SK-N-SH (cell line): Measurements from ENCODE around the gene ZNRD2. TPM values are rescaled to one million over a fixed set of nuclear protein-coding genes. Genes with fewer than 3 reads are reported as not detected.

Experiments
- CTCF ChIA-PET: fragments of 300-600, 350-600 bp; formaldehyde crosslinking; extraction: SDS; loops from one replicate; lab custom pipeline; 2021; lab: Yijun Ruan, JAX
- POLR2A ChIA-PET: fragments of 350-600 bp; sonication (Branson Sonifier 250); formaldehyde crosslinking; extraction: SDS; loops from one replicate; lab custom pipeline; 2020; ENCODE audit warnings: antibody characterized with exemption, inconsistent platforms; lab: Yijun Ruan, JAX
- DNase-seq: peaks from one replicate; pipeline ENCODE4 v3.0.0; 2012
- H2AFZ ChIP-seq: fragments of 200-600 bp; sonication (generic); 2 replicates; pipeline ENCODE4 v1.8.1; 2016; ENCODE audit warnings: antibody characterized with exemption, mild to moderate bottlenecking, low read depth
- H3F3A ChIP-seq: fragments of 200-600 bp; sonication (generic); replicated peaks from 2 replicates; pipeline ENCODE3; 2016; ENCODE audit warnings: antibody characterized with exemption, mild to moderate bottlenecking; ENCODE audit not compliant: insufficient read depth
- H3K27ac ChIP-seq, 2 experiments: fragments of 200-500 bp in 1 of 2; fragments of 200-600 bp in 1 of 2; sonication (Bioruptor generic) in 1 of 2; sonication (generic), shearing (Covaris generic) in 1 of 2; 2 replicates each; pipeline versions ENCODE4 v1.5.1 to v1.6.1; 2014 to 2016; ENCODE audit warnings: low read depth in 2 of 2, inconsistent platforms in 1 of 2, low read length in 1 of 2, mild to moderate bottlenecking in 1 of 2, mixed read lengths in 1 of 2
- H3K27me3 ChIP-seq: fragments of 200-600 bp; sonication (generic), shearing (Covaris generic); 2 replicates; pipeline ENCODE4 v1.6.1; 2016; ENCODE audit warnings: mixed run types; ENCODE audit not compliant: insufficient read depth
- H3K36me3 ChIP-seq, 2 experiments: fragments of 200-500 bp in 1 of 2; fragments of 200-600 bp in 1 of 2; sonication (Bioruptor generic) in 1 of 2; sonication (generic) in 1 of 2; replicated peaks in 1 of 2; 2 replicates each; pipeline versions ENCODE3 to v1.5.1; 2014 to 2016; ENCODE audit warnings: low read length in 1 of 2, mild to moderate bottlenecking in 1 of 2; ENCODE audit not compliant: insufficient read depth in 2 of 2, control insufficient read depth in 1 of 2
- H3K4me1 ChIP-seq, 2 experiments: fragments of 200-500 bp in 1 of 2; fragments of 200-600 bp in 1 of 2; sonication (Bioruptor generic) in 1 of 2; sonication (generic), shearing (Covaris generic) in 1 of 2; 2 replicates each; pipeline versions ENCODE4 v1.5.1 to v1.6.1; 2014 to 2016; ENCODE audit warnings: low read depth in 1 of 2, low read length in 1 of 2, mixed run types in 1 of 2; ENCODE audit not compliant: insufficient read depth in 2 of 2, control insufficient read depth in 1 of 2
- H3K4me2 ChIP-seq: fragments of 200-600 bp; sonication (generic), shearing (Covaris generic); 2 replicates; pipeline ENCODE4 v1.6.1; 2017; ENCODE audit warnings: mixed run types
- H3K4me3 ChIP-seq, 2 experiments: fragments of 200-500 bp in 1 of 2; fragments of 200-600 bp in 1 of 2; sonication (Bioruptor generic) in 1 of 2; sonication (generic), shearing (Covaris generic) in 1 of 2; 2 replicates each; pipeline versions ENCODE4 v1.5.1 to v1.8.1; 2014 to 2016; ENCODE audit warnings: low read depth in 2 of 2, inconsistent platforms in 1 of 2, low read length in 1 of 2, mild to moderate bottlenecking in 1 of 2, mixed read lengths in 1 of 2, moderate library complexity in 1 of 2
- H3K79me2 ChIP-seq: fragments of 200-600 bp; sonication (generic); 2 replicates; pipeline ENCODE4 v1.8.1; 2017; ENCODE audit warnings: mild to moderate bottlenecking; ENCODE audit not compliant: insufficient read depth
- H3K9ac ChIP-seq: fragments of 200-600 bp; sonication (generic); 2 replicates; pipeline ENCODE4 v1.6.1; 2017; ENCODE audit warnings: mixed run types
- H3K9me2 ChIP-seq: fragments of 200-600 bp; sonication (generic); 2 replicates; pipeline ENCODE4 v1.6.1; 2017; ENCODE audit warnings: mixed run types
- H3K9me3 ChIP-seq: fragments of 200-600 bp; sonication (generic); 2 replicates; pipeline ENCODE4 v1.6.1; 2017; ENCODE audit warnings: mixed run types, mild to moderate bottlenecking, moderate library complexity
- H4K20me1 ChIP-seq: fragments of 200-600 bp; sonication (generic); 2 replicates; pipeline ENCODE4 v1.6.1; 2017; ENCODE audit warnings: mild to moderate bottlenecking, mixed run types; ENCODE audit not compliant: insufficient read depth
- CTCF ChIP-seq: fragments of 200-600 bp; sonication (generic); IDR thresholded peaks from 2 replicates; pipeline ENCODE4 v1.6.1; 2017; ENCODE audit warnings: antibody characterized with exemption, mild to moderate bottlenecking, moderate library complexity
- FOSL2 ChIP-seq: IDR thresholded peaks from 2 replicates; pipeline ENCODE4 v1.4.0; 2012; ENCODE audit warnings: low read depth, mild to moderate bottlenecking, moderate library complexity, borderline replicate concordance
- FOXM1 ChIP-seq: IDR thresholded peaks from 2 replicates; pipeline ENCODE4 v1.4.0; 2012; ENCODE audit warnings: low read depth, mild to moderate bottlenecking
- GABPA ChIP-seq: IDR thresholded peaks from 2 replicates; pipeline ENCODE4 v1.4.0; 2012; ENCODE audit warnings: low read depth, mild to moderate bottlenecking
- IRF3 ChIP-seq: fragments of 150-350 bp; IDR thresholded peaks from 2 replicates; pipeline ENCODE4 v1.6.1; 2016; ENCODE audit warnings: mild to moderate bottlenecking, low read depth, low read length
- JUND ChIP-seq: IDR thresholded peaks from 2 replicates; pipeline ENCODE4 v1.4.0; 2012
- MAX ChIP-seq: IDR thresholded peaks from 2 replicates; pipeline ENCODE4 v1.4.0; 2012; ENCODE audit warnings: low read depth
- MEF2A ChIP-seq: IDR thresholded peaks from 2 replicates; pipeline ENCODE4 v1.4.0; 2012; ENCODE audit warnings: low read depth, borderline replicate concordance
- NFIC ChIP-seq: IDR thresholded peaks from 2 replicates; pipeline ENCODE4 v1.4.0; 2012; ENCODE audit warnings: borderline replicate concordance
- NRF1 ChIP-seq: IDR thresholded peaks from 2 replicates; pipeline ENCODE4 v1.6.1; 2012; ENCODE audit warnings: low read depth, mild to moderate bottlenecking, low read length
- POLR2AphosphoS5 ChIP-seq: IDR thresholded peaks from 2 replicates; pipeline ENCODE4 v1.6.1; 2012; ENCODE audit warnings: low read depth, low read length
- REST ChIP-seq: IDR thresholded peaks from 2 replicates; pipeline ENCODE4 v1.6.1; 2012; ENCODE audit warnings: mild to moderate bottlenecking, low read depth, low read length, moderate library complexity
- RXRA ChIP-seq: IDR thresholded peaks from 2 replicates; pipeline ENCODE4 v1.4.0; 2012; ENCODE audit warnings: low read depth, mild to moderate bottlenecking, borderline replicate concordance
- TCF12 ChIP-seq: IDR thresholded peaks from 2 replicates; pipeline ENCODE4 v1.4.0; 2012
- ZBTB33 ChIP-seq: IDR thresholded peaks from 2 replicates; pipeline ENCODE4 v1.4.0; 2012; ENCODE audit warnings: low read depth, borderline replicate concordance
- WGBS: methylation state at CpG from one replicate; pipeline ENCODE4 v1.1.6; 2017; ENCODE audit warnings: low lambda C conversion rate; 5-methylcytosine and 5-hydroxymethylcytosine counted together
- polyA plus RNA-seq, 3 experiments: library from polyadenylated mRNA; depleted of rRNA; stranded (reverse); fragments of >200 nt; gene quantifications; 2 replicates each; pipeline ENCODE4 v1.2.3, GENCODE V29; 2012

Gene ZNRD2
- polyA plus RNA-seq, 1 of the 3 experiments (the other 2 are of a cell fraction), result 78.1 TPM

GRCh38 chr11:65559535-65559934, 10.7 kb upstream of the ZNRD2 start (continued):
- TF ChIP-seq CTCF (no peak), POLR2AphosphoS5 (no peak)

GRCh38 chr11:65559951-65560537, 10.2 kb upstream of the ZNRD2 start:
- H3K9me3 ChIP-seq, result no peaks in the 10 kb centered on the region
- peaks cover 51% of the 10 kb centered on the region for H3F3A ChIP-seq
- H3K27me3 ChIP-seq, result no peaks in the 10 kb centered on the region
- H4K20me1 ChIP-seq, result peaks cover 6% of the 10 kb centered on the region
- WGBS, result 10% methylated on average over 5 of the region's 5 CpGs
- H3K36me3 ChIP-seq, result no peaks in the 10 kb centered on the region
- H3K4me2 ChIP-seq, result peak overlapping the region; percentile 91
- TF ChIP-seq REST, result 0 out of 2 replicates have a peak, but pooled peaks have one; percentile 29
- no peak for TF ChIP-seq MEF2A
- TF ChIP-seq FOSL2, result peak; percentile 86
- TF ChIP-seq GABPA, result no peak
- no peak for TF ChIP-seq ZBTB33
- peak; percentile 61; the same call in 1 of the 2 replicates for TF ChIP-seq JUND
- TF ChIP-seq NFIC, result 0 out of 2 replicates have a peak, but pooled peaks have one; percentile 64
- TF ChIP-seq RXRA, result peak; percentile 70; the same call in 1 of the 2 replicates
- TF ChIP-seq IRF3, result no peak
- peak; percentile 55; the same call in 1 of the 2 replicates for TF ChIP-seq TCF12
- no peak for TF ChIP-seq FOXM1
- TF ChIP-seq MAX, result 0 out of 2 replicates have a peak, but pooled peaks have one; percentile 11
- TF ChIP-seq NRF1, result no peak
- peak overlapping the region in 1 of 2 experiments; percentile 55; a peak in 1 of 4 replicates for H3K4me3 ChIP-seq
- H2AFZ ChIP-seq, result no peak overlapping the region; the same call in 1 of the 2 replicates
- H3K79me2 ChIP-seq, result peaks cover 33% of the 10 kb centered on the region
- DNase-seq, result no peak
- peaks cover 50 to 60% of the 10 kb centered on the region in 2 experiments for H3K4me1 ChIP-seq
- POLR2A ChIA-PET, result interaction anchor here (1.1 to 3.3 kb wide), 7 partner anchors 10 to 160 kb away, joined by 3 to 12 read pairs (median 4); partner anchors contain the start of genes FAM89B, MALAT1, RNASEH2C and ZNRD2
- CTCF ChIA-PET, result interaction anchor here (0.5 to 6.4 kb wide), 11 partner anchors 8 to 222 kb away, joined by 3 to 69 read pairs (median 5); partner anchors contain the start of genes FAM89B, SCYL1 and ZNRD2
- H3K27ac ChIP-seq, result peak overlapping the region; percentile 97
- peak overlapping the region; percentile 87 for H3K9ac ChIP-seq
- H3K9me2 ChIP-seq, result no peaks in the 10 kb centered on the region
